HT-29 (cell line): ENCODE measurements around the gene GAL3ST1. TPM values are rescaled to one million over a fixed set of nuclear protein-coding genes. Genes with fewer than 3 reads are reported as not detected.
"Not testable (repeated sequence)": the region's sequence is repeated elsewhere in the genome, so short reads cannot be mapped to it uniquely, and the experiment has no call there.

Source experiments
- DNase-seq: peaks from one replicate; pipeline ENCODE4 v3.0.0-alpha.2; 2015; ENCODE audit warnings: low spot score
- total RNA-seq: library from RNA; depleted of rRNA; stranded (reverse); fragments of >200 nt; shearing (Covaris generic); gene quantifications from 2 replicates; pipeline ENCODE4 v1.2.3, GENCODE V29; 2014

The GAL3ST1 gene
- total RNA-seq, 1 experiment from 2014 or later: 8.1 TPM

DNA sequence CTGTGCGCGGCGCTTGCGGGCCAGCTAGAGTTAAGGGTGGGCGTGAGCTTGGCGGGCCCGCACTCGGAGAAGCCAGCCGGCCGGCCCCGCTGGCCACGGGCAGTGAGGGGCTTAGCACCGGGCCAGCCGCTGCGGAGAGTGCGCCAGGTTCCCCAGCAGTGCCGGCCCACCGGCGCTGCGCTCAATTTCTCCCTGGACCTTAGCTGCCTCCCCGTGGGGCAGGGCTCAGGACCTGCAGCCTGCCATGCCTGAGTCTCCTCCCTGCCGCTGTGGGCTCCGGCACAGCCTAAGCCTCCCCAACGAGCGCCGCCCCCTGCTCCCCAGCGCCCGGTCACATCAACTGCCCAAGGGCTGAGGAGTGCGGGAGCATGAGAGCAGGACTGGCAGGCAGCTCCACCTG is 22.4 kb upstream of the GAL3ST1 start:
- DNase-seq: no peak

DNA sequence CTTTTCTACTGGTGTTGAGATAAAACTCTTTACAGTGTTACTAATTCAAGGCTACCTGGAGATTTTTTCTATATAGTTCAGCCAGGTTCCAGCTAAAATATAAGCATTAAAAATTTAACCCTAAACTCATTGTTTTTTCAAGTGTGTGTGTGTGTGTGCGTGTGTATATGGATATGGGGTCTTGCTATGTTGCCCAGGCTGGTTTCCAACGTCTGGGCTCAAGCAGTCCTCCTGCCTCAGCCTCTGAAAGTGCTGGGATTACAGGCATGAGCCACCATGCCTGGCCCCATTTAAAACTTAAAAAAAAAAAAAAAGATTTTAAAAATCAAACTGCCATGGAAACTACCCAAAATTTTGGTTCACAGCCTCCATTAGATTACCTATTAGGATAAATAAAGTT is 21.7 kb upstream of the GAL3ST1 start:
- DNase-seq: no peak

DNA sequence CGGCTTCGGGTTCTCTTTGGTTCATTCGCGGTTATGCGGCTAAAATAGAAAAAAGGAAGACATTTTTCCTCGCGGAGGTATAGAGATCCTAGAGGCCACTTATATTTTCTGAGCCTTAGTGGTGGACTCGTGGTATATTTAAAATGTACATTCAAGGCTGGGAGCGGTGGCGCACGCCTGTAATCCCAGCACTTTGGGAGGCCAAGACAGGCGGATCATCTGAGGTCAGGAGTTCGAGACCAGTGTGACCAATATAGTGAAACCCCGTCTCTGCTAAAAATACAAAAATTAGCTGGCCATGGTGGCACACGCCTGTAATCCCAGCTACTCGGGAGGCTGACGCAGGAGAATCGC is 17.9 kb upstream of the GAL3ST1 start:
- DNase-seq: not testable (repeated sequence)

DNA sequence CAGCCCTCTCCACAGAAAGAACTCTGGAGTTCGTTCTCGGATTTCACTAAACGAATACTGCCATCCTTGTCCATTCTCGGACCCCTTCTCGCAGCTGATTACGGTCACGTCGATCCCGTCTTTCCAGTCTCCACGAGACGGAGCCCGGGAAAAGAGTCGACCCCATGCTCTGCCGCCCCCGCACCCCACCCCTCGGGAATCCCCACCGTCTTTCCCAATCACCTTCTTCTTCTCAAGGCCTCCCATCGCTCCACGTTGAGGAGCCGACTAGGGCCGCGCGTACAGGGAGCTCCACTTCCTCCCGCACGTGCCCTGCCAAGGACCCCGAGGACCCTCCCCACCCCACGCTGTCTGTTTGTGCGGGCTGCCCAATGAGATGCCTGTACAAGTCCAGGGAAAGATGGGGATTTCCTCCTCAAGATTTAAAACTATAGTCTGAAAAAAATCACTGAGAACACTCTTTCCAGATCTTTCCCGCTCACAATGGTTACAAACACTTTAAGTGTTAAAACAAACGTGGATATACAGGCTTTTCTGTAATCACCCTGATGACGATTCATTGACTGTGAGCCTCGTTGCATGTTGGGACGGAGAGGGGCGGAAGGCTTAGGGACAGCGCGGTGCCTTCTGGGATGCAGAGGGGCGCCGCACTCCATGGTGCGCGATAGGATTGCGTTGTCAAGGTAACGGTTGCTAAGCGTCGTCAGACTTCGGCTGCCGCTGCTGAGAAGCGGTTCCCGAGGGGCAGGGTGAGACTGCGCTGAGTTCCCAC is 17.3 kb upstream of the GAL3ST1 start, which contains the start of gene PES1:
Gene PES1, minus strand, starts transcription at position 323 of the 772 bp plus-strand sequence. Its CDS starts 77 bp downstream, at position 246.
- DNase-seq: peak; percentile 96

DNA sequence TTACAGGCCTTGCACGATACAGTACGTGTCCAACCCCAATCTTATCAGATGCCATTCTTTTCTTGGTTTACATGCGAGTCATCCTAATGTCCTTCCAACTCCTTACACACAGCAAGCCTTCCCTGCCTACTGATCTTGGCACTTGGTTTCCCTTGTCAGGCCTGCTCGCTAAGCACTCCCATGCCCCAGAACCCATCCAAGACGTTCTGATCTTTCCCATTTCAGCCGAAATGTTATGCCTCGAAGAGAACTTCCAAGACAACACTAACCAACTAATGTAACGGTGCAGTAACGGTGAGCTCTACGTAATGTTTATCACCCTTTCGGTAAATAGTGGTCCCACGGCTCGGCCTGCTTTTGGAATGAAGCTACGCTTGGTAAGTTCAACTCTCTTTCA is 16.7 kb upstream of the GAL3ST1 start:
- DNase-seq: peak; percentile 26

DNA sequence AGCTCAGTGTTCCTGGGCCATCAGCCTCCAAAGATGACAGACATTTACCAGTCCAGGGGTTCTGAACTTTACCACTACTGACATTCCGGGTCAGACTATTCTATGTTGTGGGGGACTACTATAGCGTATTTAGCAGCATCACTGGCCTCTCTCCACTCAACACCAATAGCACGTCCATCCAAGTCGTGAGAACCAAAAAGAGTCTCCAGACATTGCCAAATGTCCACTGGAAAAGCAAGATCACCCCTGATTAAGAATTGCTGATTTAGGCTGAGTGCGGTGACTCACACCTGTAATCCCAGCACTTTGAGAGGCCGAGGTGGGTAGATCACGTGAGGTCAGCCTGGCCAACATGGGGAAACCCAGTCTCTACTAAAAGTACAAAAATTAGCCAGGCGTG is 11.9 kb upstream of the GAL3ST1 start:
- DNase-seq: no peak

DNA sequence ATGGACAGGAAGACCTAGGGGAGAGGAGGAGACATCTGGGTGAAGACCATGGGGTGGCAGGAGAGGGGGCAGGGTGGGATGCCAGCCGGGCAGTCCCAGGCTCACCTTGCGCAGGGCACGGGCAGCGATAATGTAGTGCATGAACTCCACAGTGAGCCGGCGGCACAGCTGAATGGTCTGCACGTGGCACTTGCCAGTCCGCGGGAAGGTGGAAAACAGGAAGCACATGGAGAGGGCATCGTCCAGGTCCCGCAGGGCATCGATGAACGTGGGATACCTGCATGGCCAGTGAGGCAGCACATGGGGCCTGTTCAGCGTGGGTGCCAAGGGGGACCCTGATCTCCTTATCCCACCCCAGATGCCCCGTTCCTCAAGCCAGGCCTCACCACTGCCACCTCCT is 10.0 kb upstream of the GAL3ST1 start:
- no peak for DNase-seq

DNA sequence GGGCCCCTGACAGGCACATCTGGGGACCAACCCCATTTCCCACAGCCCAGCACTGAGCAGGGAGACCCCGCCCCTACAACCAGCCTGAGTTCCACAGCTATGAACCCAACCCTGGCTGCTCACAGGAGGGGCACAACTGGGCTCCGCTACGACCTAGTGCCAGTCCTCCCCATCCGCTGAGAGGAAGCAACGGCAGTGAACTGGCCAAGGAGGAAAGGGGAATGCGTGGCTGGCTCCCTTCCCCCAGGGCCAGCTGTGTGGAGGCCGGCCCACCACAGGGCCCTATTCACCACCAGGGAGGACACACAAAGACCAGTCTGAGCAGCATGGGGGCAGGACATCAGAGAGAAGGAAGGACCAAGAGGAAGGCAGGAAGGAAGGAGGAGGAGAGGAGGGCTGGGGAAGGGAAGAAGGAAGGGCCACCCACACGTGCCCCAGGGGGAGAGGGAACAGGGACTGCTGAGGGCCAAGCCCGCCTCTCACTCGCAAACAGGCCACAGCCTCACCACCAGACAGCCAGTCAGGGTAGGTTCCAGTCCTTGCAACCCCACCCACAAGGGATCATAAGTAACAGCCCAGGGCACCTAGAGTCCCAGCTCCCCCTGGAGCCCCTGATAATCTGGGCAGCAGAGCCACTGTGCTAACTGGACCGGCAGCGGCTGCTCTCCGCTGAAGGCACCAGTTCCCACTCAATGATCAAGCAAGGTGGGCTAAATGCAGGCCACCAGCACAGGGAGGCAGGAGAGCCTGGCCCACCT is 8.5 kb upstream of the GAL3ST1 start:
- no peak for DNase-seq

DNA sequence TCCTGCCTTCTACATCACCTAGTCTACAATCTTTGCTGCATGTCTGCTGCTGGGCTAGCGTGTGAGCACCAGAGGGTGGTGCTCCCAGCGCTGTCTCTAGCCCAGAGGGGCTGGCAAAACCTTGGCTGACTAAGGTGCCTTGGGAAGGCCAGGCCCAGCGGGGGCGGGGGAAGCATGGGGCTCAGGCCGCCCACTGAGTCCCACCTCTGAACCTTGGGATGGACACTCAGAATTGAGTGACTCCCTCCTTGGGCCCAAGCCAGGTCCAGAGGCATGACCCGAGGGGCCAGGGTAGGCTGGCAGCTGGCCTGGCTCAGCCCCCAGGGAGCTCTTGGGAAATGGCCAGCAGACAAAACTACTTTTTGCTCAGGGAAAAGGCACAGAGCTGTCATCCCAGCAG is 7.6 kb upstream of the GAL3ST1 start:
- no peak for DNase-seq

DNA sequence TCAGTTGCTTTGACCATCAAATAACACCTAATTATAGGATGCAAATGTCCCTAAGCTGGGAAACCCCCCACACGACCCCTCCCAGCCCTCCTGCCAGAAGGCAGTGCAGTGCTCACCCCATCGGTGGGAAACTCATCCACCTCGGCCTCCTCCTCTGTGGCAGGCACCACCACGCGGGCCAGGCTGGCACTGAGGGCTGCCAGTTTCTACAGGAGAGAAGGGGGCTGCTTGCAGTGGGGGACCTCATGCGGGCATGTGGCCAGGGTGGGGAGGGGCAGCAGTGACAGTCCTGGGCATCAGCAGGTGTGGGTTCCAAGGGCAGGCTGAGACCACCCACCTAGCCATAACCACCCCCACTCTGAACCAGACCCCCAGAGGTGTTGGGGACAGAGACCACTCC is 6.4 kb upstream of the GAL3ST1 start:
- DNase-seq: no peak

DNA sequence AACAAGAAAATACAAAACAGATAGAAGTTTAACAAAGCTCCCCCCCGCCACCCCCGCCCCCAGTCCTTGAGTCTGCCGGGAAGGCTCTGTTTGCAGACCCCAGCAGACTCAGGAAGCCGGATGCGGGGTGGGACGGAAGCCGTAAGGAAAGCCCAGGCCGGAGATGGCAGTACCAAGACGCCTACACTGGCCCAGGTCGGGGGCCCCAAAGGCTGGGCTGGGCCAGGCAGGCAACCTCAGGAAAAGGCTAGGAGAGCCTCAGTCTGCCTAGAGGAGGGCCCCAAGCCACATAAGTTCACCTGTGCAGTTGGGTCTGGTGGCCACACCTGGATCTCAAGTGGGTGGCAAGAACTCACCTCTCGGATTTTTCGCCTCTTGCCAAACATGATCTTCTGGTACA is 4.0 kb upstream of the GAL3ST1 start:
- DNase-seq: no peak

DNA sequence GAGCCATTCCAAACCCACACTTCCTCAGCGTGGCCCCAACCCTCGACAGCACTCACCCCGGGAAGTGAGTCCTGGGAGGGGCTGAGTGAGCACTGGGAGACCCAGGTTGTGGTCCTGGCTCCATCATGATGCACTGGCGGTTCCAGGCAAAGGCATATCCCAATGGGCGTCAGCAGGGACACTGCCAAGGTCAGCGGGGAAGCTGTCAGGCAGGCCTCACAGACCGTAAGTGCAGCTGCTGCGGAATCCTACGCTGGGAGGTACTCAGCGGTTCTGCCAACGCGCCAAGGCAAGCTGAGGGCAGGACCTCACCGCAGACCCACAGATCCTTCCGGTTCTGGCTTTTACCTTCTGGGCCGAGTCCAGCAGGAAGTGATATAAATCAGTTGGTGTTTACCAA is 1.4 kb upstream of the GAL3ST1 start:
- DNase-seq: peak; percentile 42

DNA sequence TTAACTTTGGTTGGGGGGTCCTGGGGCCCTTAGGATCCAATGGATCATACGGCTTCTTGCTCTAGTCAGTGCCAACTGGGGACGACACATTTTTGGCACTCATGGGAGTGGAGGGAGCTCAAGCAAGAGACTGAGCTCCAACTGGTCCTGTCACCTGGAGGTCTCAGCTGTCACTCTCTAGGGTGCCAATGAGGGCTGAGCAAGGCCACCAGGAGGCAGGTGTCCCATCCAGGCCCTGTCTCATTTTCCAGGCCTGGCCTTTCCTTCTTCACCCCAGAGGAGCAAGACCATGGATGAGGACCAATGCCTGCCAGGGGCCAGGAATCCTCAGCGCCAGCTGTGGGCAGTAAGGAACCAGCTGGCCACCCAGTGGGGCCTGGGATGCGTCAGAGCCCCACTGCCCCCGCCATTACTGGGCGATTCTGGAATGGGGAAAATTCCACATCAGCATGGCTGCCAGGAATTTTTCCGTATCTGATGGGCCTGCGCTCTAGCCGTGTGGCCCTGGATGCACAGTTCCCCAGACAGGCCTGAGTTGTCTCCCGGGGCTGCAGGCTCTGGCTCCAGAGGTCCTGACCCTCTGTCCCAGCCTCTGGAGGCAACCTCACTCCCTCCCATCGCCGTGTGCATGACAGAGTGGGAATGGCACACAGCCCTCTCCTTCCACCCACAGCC is 669 bp upstream of the GAL3ST1 start:
- DNase-seq: peak; percentile 17

DNA sequence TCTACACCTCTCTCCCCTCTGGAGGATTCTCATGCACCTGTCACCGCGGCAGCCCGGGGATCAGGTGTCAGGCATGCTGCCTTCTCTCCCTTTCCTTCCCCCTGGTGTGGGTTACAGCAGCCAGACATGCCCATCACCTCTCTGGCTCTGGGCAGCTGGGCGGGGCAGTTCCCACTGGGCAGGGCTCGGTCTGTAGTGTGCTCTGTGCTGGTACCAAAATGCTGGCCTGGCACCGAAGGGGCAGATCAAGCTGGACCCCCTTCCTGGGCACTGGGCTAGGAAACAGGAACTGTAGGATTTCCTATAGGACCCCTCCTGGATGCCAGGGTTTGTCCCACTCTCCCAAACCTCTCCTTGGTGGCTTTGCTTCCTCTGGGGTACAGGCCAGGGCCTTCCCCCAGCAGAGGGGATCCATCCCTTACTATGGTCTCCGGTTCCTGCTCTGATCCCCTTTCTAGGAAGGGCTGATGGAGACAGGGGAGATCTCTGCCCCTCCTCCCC is 821 bp downstream of the GAL3ST1 start:
- peak; percentile 38 for DNase-seq

DNA sequence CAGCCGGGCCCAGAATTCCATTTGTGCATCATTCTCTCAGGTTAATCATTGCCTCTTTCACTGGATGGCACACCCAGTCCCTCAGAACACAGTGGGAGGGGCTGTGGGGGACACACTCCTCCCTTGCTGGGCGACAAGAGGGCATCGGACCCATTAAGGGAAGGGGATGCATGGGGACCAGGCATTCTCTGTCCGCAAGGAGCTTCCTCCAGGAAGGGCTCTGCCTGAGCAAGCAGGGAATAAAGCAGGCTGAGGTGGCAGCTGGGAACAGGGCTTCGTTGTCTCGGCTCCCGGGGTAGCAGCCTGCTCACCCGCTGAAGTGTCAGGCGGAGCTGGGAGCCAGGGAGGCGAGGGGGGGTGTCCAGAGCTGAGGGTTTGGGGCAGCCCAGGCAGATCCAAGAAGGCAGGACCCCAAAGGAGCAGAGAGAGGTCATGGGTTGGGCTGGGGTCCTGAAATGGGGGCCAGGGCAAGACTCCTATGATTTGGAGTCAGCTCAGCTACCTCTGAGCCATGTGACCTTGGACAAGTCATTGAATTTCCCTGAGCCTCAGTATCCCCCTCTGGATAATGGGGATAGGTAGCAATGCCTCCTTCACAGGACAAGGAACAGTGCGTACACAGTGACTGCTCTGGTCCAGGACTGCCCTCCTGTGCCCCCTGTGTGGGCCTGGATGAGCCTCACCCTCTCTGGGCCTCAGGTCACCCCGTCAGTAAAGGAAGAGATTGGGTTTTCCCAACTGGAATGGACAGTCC is 1.4 kb downstream of the GAL3ST1 start:
- DNase-seq: peak; percentile 37

DNA sequence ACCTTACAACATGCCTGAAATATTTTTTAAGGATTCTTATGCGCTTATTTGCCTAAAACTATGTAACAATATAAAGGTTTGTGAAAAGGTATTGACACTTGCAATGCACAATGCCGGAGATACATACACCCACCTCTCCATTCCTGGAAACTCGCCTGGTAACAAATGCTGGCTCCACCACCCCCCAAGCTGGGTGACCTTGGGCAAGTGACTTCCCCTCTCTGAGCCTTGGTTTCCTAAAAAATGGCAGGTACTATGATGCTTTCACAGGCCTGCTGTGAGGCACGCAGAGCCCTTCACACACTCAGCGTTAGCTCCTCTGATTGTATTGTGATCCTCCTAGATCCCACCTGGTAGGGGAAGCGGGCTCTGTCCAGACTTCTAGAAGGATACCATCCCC is 2.3 kb downstream of the GAL3ST1 start:
- no peak for DNase-seq

DNA sequence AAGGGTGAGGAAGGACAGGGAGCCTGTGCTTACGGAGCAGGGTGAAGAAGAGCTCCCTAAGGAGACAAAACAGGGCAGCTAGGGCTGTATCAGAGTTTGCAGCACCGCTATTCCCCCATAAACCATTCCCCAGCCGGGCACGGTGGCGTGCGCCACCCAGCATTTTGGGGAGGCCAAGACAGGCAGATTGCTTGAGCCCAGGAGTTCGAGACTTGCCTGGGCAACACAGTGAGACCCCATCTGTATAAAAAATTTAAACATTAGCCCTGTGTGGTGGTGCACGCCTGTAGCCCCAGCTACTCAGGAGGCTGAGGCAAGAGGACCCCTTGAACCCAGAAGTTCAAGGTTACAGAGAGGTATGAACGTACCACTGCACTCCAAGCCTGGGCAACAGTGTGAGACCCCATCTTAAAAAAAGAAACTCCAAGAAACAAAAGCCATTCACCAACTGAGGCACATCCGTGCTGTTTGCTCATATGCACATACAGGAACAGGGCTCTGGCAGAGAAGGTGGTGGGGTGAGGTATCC is 4.7 kb downstream of the GAL3ST1 start:
- no peak for DNase-seq

DNA sequence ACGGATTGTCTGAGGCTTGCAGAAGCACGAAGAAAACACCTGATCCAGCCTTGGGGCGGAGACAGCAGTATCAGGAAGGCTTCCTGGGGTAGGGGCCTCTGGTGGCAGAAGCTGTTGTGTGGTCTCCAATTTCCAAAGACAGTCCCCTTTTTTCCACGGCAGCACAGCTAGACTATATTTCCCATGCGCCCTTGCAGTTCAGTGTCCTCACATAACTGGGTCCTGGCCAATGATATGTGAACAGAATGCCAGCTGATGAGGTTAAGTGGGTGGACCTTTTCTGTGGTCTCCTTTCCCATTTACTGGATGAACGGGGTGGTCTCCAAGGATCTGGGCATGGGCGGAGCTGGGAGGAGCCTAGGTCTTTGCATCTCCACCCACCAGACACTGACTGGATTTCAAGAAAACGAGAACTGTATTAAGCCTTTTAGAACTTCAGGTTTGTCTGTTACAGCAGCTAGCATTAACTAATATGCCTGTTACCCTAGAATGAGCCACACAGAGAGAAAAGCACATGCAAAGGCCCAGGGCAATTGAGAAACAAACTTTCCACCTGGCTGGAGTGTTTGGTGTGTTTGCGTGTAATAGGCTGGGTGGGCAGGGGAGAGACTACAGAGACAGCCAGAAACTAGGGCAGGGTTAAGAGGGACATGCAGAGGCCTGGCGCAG is 6.2 kb downstream of the GAL3ST1 start:
- no peak for DNase-seq

DNA sequence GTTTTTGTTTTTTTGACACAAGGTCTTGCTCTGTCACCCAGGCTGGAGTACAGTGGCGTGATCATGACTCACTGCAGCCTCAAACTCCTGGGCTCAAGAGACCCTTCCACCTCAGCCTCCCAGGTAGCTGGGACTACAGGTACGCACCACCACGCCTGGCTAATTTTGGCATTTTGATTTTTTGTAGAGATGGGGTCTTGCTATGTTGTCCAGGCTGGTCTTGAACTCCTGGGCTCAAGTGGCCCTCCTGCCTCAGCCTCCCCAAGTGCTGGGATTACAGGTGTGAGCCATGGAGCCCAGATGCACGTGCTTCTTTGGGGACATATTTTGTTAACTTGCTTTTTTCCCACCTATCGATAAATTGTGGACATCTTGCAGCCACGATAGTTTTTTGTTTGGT is 7.2 kb downstream of the GAL3ST1 start:
- not testable (repeated sequence) for DNase-seq

DNA sequence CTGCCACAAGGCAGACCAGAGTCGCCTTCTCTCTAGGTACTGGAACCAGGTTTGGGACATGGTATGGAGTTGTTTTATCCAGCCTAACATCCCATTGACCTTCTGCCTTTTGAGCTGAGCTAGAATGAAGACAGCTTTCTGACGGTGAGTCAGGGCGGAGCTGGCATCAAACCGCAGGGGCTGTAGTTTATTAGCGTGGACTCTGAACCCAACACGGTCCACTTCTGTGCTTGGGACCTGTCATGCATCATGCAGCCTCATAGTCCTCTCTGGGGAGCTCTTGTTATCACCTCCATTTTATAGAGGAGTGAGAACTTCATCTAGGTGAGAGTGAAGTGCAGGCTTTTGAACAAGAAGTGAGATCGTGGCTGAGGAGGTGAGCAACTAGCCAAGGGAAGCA is 8.3 kb downstream of the GAL3ST1 start:
- peak; percentile 84 for DNase-seq

DNA sequence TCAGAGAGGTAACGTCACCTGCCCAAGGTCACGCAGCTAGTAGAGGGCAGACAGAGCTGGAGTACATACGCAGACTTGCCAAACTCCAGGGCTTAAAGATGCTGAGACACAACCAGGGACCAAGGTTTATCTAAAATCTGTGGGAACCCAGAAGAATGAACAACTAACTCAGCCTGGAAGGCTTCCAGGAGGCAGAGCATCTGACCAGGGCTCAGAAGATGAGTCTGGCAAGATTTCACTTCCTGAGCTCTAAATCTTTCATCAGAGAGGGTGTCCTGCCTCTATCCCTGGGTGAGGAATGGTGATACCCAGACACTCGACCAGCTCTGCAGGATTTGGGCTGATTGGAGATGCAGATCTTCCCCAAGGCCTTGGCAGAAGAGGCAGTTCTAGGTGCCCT is 9.1 kb downstream of the GAL3ST1 start:
- DNase-seq: no peak
